HepG2 (cell line): ENCODE results near the gene TERB2. TPM values are rescaled to one million over a fixed set of nuclear protein-coding genes. Genes with fewer than 3 reads are reported as not detected.
A peak's percentile ranks its signal among the peaks of the same experiment; 100 is the strongest.
"Not testable (repeated sequence)": the region's sequence is repeated elsewhere in the genome, so short reads cannot be mapped to it uniquely, and the experiment has no call there.

Experiments used
- ATAC-seq: fragments of 200-7000 bp; cut with Tn5 transposase; 3 replicates; pipeline ENCODE4 v1.9.1; 2020; ENCODE audit warnings: mild to moderate bottlenecking, moderate library complexity
- BruUV-seq: library from RNA; stranded (reverse); fragments of 400-500 nt; replicated peaks from 2 replicates; lab custom pipeline; 2021; lab: Mats Ljungman, UMichigan
- CTCF ChIA-PET: fragments of 300-600 bp; formaldehyde crosslinking; extraction: SDS; loops from one replicate; lab custom pipeline; 2021; ENCODE audit warnings: low total read pairs, inconsistent platforms, low intra/inter-chr PET ratio; lab: Yijun Ruan, JAX
- POLR2A ChIA-PET: fragments of 350-600 bp; sonication (Branson Sonifier 250); formaldehyde crosslinking; loops from one replicate; lab custom pipeline; 2020; ENCODE audit warnings: antibody characterized with exemption, inconsistent platforms; lab: Yijun Ruan, JAX
- DNase-seq: peaks from one replicate; pipeline ENCODE4 v3.0.0-alpha.2; 2015; ENCODE audit warnings: low spot score
- FAIRE-seq: peaks from 3 replicates; lab custom pipeline; 2011; peaks lifted over from hg19 to GRCh38; lab: Jason Lieb, UNC
- H2AFZ ChIP-seq: one replicate; pipeline ENCODE4 v1.6.1; 2011; ENCODE audit warnings: low read length, inconsistent platforms
- H3K27ac ChIP-seq: fragments of 300-600 bp; 3 replicates; pipeline ENCODE4 v1.8.0; 2011; ENCODE audit warnings: mixed run types, mild to moderate bottlenecking, mixed read lengths, low read length, inconsistent platforms; ENCODE audit not compliant: insufficient read depth; ENCODE audit errors: extremely low read length
- H3K27me3 ChIP-seq, 2 experiments: fragments of 200-600 bp in 1 of 2; 2 replicates in 1 of 2; 3 replicates in 1 of 2; pipeline versions ENCODE4 v1.6.0 to v1.8.0; 2011; ENCODE audit warnings: low read length in 2 of 2, mild to moderate bottlenecking in 2 of 2, moderate library complexity in 2 of 2, inconsistent platforms in 1 of 2; ENCODE audit not compliant: insufficient read depth in 2 of 2, control insufficient read depth in 1 of 2
- H3K36me3 ChIP-seq, 2 experiments: fragments of 200-600 bp in 1 of 2; replicated peaks in 1 of 2; 2 replicates in 1 of 2; 3 replicates in 1 of 2; pipeline versions ENCODE4 v1.5.1 to v1.8.0; 2011; ENCODE audit warnings: low read length in 2 of 2, inconsistent platforms in 1 of 2; ENCODE audit not compliant: insufficient read depth in 2 of 2, control insufficient read depth in 1 of 2
- H3K4me1 ChIP-seq: 2 replicates; pipeline ENCODE4 v1.5.1; 2012; ENCODE audit warnings: low read length, inconsistent platforms; ENCODE audit not compliant: insufficient read depth
- H3K4me2 ChIP-seq: 2 replicates; pipeline ENCODE4 v1.6.0; 2011; ENCODE audit warnings: low read depth, low read length, inconsistent platforms
- H3K4me3 ChIP-seq, 3 experiments: fragments of 200-600 bp in 1 of 3; sonication (generic), shearing (Covaris generic) in 1 of 3; replicated peaks in 1 of 3; 2 replicates each; pipeline ENCODE4 v1.5.1; 2011 to 2016; ENCODE audit warnings: low read length in 3 of 3, inconsistent platforms in 2 of 3, low read depth in 2 of 3, mild to moderate bottlenecking in 2 of 3, control low read depth in 1 of 3, mixed read lengths in 1 of 3; ENCODE audit not compliant: insufficient read depth in 1 of 3
- H3K79me2 ChIP-seq: one replicate; pipeline ENCODE4 v1.6.1; 2011; ENCODE audit warnings: low read length, inconsistent platforms; ENCODE audit not compliant: insufficient read depth
- H3K9ac ChIP-seq: 2 replicates; pipeline ENCODE4 v1.6.0; 2011; ENCODE audit warnings: mild to moderate bottlenecking, low read depth, low read length, inconsistent platforms; ENCODE audit not compliant: insufficient read depth
- H3K9me3 ChIP-seq: 2 replicates; pipeline ENCODE4 v1.5.1; 2012; ENCODE audit warnings: mild to moderate bottlenecking, low read length
- H4K20me1 ChIP-seq: 2 replicates; pipeline ENCODE4 v1.6.0; 2011; ENCODE audit warnings: inconsistent platforms, mild to moderate bottlenecking, low read length, moderate library complexity; ENCODE audit not compliant: insufficient read depth
- FOSL2 ChIP-seq: sonication (generic); formaldehyde crosslinking; IDR thresholded peaks from 2 replicates; pipeline ENCODE4 v1.4.0; 2020; ENCODE audit warnings: missing genetic modification reagents
- GATAD2A ChIP-seq: IDR thresholded peaks from 2 replicates; pipeline ENCODE4 v1.6.1; 2016
- HNF4A ChIP-seq: sonication (generic); formaldehyde crosslinking; IDR thresholded peaks from 2 replicates; pipeline ENCODE4 v1.4.0; 2020; ENCODE audit warnings: missing genetic modification reagents
- NR2C2 ChIP-seq: sonication (generic); formaldehyde crosslinking; IDR thresholded peaks from 2 replicates; pipeline ENCODE4 v1.4.0; 2020; ENCODE audit warnings: missing genetic modification reagents, mild to moderate bottlenecking, moderate library complexity, borderline replicate concordance
- PHF21A ChIP-seq: sonication (generic); formaldehyde crosslinking; IDR thresholded peaks from 2 replicates; pipeline ENCODE4 v1.5.0; 2020; ENCODE audit warnings: mild to moderate bottlenecking, missing genetic modification reagents
- RBAK ChIP-seq: sonication (generic); formaldehyde crosslinking; IDR thresholded peaks from 2 replicates; pipeline ENCODE4 v1.5.1; 2020; ENCODE audit warnings: mild to moderate bottlenecking, missing genetic modification reagents
- YEATS4 ChIP-seq: sonication (generic); formaldehyde crosslinking; IDR thresholded peaks from 2 replicates; pipeline ENCODE4 v1.4.0; 2020; ENCODE audit warnings: missing genetic modification reagents, borderline replicate concordance
- ZMYM4 ChIP-seq: sonication (generic); formaldehyde crosslinking; IDR thresholded peaks from 2 replicates; pipeline ENCODE4 v1.8.1; 2023; ENCODE audit warnings: mild to moderate bottlenecking, missing genetic modification reagents
- ZNF121 ChIP-seq: sonication (generic); formaldehyde crosslinking; IDR thresholded peaks from 2 replicates; pipeline ENCODE4 v1.5.0; 2020; ENCODE audit warnings: mild to moderate bottlenecking, missing genetic modification reagents
- ZNF263 ChIP-seq: sonication (generic); formaldehyde crosslinking; IDR thresholded peaks from 2 replicates; pipeline ENCODE4 v1.4.0; 2020; ENCODE audit warnings: missing genetic modification reagents
- ZNF292 ChIP-seq: sonication (generic); formaldehyde crosslinking; IDR thresholded peaks from 2 replicates; pipeline ENCODE4 v1.8.1; 2022; ENCODE audit warnings: mild to moderate bottlenecking, low read depth, missing genetic modification reagents, borderline replicate concordance
- ZNF644 ChIP-seq: IDR thresholded peaks from 2 replicates; pipeline ENCODE4 v1.6.1; 2016; ENCODE audit warnings: low read depth
- ZSCAN25 ChIP-seq: sonication (generic); formaldehyde crosslinking; IDR thresholded peaks from 2 replicates; pipeline ENCODE4 v1.8.0; 2022; ENCODE audit warnings: mild to moderate bottlenecking, missing genetic modification reagents
- WGBS: methylation state at CpG from one replicate; pipeline ENCODE4 v1.1.6; 2017; ENCODE audit warnings: low lambda C conversion rate; 5-methylcytosine and 5-hydroxymethylcytosine counted together
- in situ Hi-C: cut with HindIII; loops from 2 replicates; pipeline ENCODE4 v1.10.0; 2017; ENCODE audit warnings: low pct_unique_long_range_greater_than_20kb; ENCODE audit not compliant: extremely low pct_ligation_motif_present
- intact Hi-C: fragments of 100-400 bp; cut with micrococcal nuclease; formaldehyde crosslinking; loops from one replicate; pipeline ENCODE4 v1.10.0; 2022; ENCODE audit not compliant: unreplicated experiment
- polyA plus RNA-seq, 8 experiments: library from polyadenylated mRNA; depleted of rRNA in 3 of 8; stranded (reverse) in 7 of 8; unstranded in 1 of 8; fragments of >200 nt; fragmentation: Illumina TruSeq in 4 of 8; extraction: Trizol in 4 of 8; gene quantifications; 2 replicates each; pipeline versions ENCODE4 v1.2.1 to v1.2.3, GENCODE V29; 2011 to 2016; ENCODE audit warnings: low read depth in 4 of 8, missing spikeins in 1 of 8, mixed read lengths in 1 of 8; ENCODE audit not compliant: insufficient read depth in 1 of 8
- total RNA-seq, 5 experiments: library from RNA; depleted of rRNA; stranded (reverse); fragments of >200 nt; fragmentation: Illumina TruSeq; extraction: Trizol; gene quantifications; 2 replicates each; pipeline ENCODE4 v1.2.3, GENCODE V29; 2016; ENCODE audit warnings: low read depth in 1 of 5
- TF ChIP-seq, protein P1 (sequence below): sonication (generic); formaldehyde crosslinking; IDR thresholded peaks from 2 replicates; pipeline ENCODE4 v1.4.0; 2020; ENCODE audit warnings: missing genetic modification reagents
- TF ChIP-seq, protein P2 (sequence below): IDR thresholded peaks from 2 replicates; pipeline ENCODE4 v1.4.0; 2020; ENCODE audit warnings: mild to moderate bottlenecking, missing genetic modification reagents
- TF ChIP-seq, protein P3 (sequence below): sonication (generic); formaldehyde crosslinking; IDR thresholded peaks from 2 replicates; pipeline ENCODE4 v1.4.0; 2020; ENCODE audit warnings: low read depth, mild to moderate bottlenecking, missing genetic modification reagents

Gene TERB2
- total and polyA plus RNA-seq, 2 of the 13 experiments (the other 11 are each of a cell fraction or from before 2014, with no cell fraction given): not detected

DNA sequence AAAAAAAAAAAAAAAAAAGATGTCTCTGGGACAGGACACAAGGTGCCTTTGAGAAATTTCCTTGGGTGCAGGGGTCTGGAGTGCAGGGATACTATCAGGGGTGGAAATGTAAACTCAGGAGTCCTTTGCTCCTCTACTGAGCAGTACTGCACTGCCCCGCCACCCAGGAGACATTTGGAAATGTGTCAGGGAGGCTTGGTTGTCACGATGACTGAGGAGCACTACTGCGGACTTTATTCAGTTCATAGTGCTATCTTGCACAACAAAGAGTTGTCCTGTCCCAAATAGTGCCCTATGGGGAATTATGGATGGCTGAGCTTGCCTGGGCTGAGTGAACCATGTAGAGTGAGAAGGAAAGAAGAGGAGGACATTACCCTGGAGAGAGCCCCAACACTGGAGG lies 69.1 kb downstream of the TERB2 start:
- Histone ChIP-seq H3K79me2 (peaks cover 50% of the 10 kb centered on the region), H3K4me1 (peaks cover 77% of the 10 kb centered on the region), H3K27ac (peak overlapping the region; percentile 53), H3K4me2 (peak overlapping the region; percentile 99), H3K36me3 (peaks cover 5 to 22% of the 10 kb centered on the region in 2 experiments)
- H3K27me3 ChIP-seq, intact Hi-C loops, H3K9me3 ChIP-seq, H3K4me3 ChIP-seq, H3K9ac ChIP-seq, CTCF ChIA-PET, H4K20me1 ChIP-seq, BruUV-seq, H2AFZ ChIP-seq: not testable (repeated sequence)
- POLR2A ChIA-PET: interaction anchor here (1.0 to 1.6 kb wide), 2 partner anchors 11 to 46 kb away, joined by 5 read pairs; no protein-coding TSS in a partner anchor
- ATAC-seq (peak; percentile 58), DNase-seq (peak; percentile 53), FAIRE-seq (peak; percentile 95)
- WGBS: 6% methylated on average over 2 of the region's 3 CpGs
- in situ Hi-C loops: loop anchor here (5.0 kb wide), 1 partner anchor 53 kb away; no protein-coding TSS in a partner anchor
- TF ChIP-seq, protein P1, sequence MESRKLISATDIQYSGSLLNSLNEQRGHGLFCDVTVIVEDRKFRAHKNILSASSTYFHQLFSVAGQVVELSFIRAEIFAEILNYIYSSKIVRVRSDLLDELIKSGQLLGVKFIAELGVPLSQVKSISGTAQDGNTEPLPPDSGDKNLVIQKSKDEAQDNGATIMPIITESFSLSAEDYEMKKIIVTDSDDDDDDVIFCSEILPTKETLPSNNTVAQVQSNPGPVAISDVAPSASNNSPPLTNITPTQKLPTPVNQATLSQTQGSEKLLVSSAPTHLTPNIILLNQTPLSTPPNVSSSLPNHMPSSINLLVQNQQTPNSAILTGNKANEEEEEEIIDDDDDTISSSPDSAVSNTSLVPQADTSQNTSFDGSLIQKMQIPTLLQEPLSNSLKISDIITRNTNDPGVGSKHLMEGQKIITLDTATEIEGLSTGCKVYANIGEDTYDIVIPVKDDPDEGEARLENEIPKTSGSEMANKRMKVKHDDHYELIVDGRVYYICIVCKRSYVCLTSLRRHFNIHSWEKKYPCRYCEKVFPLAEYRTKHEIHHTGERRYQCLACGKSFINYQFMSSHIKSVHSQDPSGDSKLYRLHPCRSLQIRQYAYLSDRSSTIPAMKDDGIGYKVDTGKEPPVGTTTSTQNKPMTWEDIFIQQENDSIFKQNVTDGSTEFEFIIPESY (CRISPR knock-in tag): peak; percentile 14; the same call in 1 of the 2 replicates
- TF ChIP-seq ZSCAN25 (CRISPR knock-in tag) (0 out of 2 replicates have a peak, but pooled peaks have one; percentile 19), NR2C2 (CRISPR knock-in tag) (0 out of 2 replicates have a peak, but pooled peaks have one; percentile 24), ZNF121 (CRISPR knock-in tag) (peak; percentile 95), ZNF292 (CRISPR knock-in tag) (0 out of 2 replicates have a peak, but pooled peaks have one; percentile 21), GATAD2A (CRISPR knock-in tag) (peak; percentile 49; the same call in 1 of the 2 replicates), YEATS4 (CRISPR knock-in tag) (0 out of 2 replicates have a peak, but pooled peaks have one; percentile 35), ZNF644 (CRISPR knock-in tag) (0 out of 2 replicates have a peak, but pooled peaks have one; percentile 13), PHF21A (0 out of 2 replicates have a peak, but pooled peaks have one; percentile 20), RBAK (peak; percentile 94), ZNF263 (peak; percentile 96), ZMYM4 (CRISPR knock-in tag) (peak; percentile 45; the same call in 1 of the 2 replicates), FOSL2 (0 out of 2 replicates have a peak, but pooled peaks have one; percentile 3), HNF4A (CRISPR knock-in tag) (peak; percentile 87)
- TF ChIP-seq, protein P2, sequence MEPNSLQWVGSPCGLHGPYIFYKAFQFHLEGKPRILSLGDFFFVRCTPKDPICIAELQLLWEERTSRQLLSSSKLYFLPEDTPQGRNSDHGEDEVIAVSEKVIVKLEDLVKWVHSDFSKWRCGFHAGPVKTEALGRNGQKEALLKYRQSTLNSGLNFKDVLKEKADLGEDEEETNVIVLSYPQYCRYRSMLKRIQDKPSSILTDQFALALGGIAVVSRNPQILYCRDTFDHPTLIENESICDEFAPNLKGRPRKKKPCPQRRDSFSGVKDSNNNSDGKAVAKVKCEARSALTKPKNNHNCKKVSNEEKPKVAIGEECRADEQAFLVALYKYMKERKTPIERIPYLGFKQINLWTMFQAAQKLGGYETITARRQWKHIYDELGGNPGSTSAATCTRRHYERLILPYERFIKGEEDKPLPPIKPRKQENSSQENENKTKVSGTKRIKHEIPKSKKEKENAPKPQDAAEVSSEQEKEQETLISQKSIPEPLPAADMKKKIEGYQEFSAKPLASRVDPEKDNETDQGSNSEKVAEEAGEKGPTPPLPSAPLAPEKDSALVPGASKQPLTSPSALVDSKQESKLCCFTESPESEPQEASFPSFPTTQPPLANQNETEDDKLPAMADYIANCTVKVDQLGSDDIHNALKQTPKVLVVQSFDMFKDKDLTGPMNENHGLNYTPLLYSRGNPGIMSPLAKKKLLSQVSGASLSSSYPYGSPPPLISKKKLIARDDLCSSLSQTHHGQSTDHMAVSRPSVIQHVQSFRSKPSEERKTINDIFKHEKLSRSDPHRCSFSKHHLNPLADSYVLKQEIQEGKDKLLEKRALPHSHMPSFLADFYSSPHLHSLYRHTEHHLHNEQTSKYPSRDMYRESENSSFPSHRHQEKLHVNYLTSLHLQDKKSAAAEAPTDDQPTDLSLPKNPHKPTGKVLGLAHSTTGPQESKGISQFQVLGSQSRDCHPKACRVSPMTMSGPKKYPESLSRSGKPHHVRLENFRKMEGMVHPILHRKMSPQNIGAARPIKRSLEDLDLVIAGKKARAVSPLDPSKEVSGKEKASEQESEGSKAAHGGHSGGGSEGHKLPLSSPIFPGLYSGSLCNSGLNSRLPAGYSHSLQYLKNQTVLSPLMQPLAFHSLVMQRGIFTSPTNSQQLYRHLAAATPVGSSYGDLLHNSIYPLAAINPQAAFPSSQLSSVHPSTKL (CRISPR knock-in tag): peak; percentile 41; the same call in 1 of the 2 replicates
- TF ChIP-seq, protein P3, sequence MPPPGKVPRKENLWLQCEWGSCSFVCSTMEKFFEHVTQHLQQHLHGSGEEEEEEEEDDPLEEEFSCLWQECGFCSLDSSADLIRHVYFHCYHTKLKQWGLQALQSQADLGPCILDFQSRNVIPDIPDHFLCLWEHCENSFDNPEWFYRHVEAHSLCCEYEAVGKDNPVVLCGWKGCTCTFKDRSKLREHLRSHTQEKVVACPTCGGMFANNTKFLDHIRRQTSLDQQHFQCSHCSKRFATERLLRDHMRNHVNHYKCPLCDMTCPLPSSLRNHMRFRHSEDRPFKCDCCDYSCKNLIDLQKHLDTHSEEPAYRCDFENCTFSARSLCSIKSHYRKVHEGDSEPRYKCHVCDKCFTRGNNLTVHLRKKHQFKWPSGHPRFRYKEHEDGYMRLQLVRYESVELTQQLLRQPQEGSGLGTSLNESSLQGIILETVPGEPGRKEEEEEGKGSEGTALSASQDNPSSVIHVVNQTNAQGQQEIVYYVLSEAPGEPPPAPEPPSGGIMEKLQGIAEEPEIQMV (CRISPR knock-in tag): 0 out of 2 replicates have a peak, but pooled peaks have one; percentile 33
